Measurements from ENCODE around the gene FILIP1.
"Not testable (repeated sequence)": the region's sequence is repeated elsewhere in the genome, so short reads cannot be mapped to it uniquely, and the experiment has no call there.

FILIP1 gene

GRCh38 chr6:75421316-75422023, 72.1 kb downstream of the FILIP1 start:
- no peak for DNase-seq (ENCODE audit: low read depth in 4 of 4, low spot score in 1 of 4)

GRCh38 chr6:75419980-75420379, 73.6 kb downstream of the FILIP1 start:
- no peak for DNase-seq (ENCODE audit: low read depth in 4 of 4, low spot score in 1 of 4)

GRCh38 chr6:75419416-75419815, 74.2 kb downstream of the FILIP1 start:
- no peak for DNase-seq (ENCODE audit: low read depth in 4 of 4, low spot score in 1 of 4)

GRCh38 chr6:75418233-75418632, 75.4 kb downstream of the FILIP1 start:
- no peak for DNase-seq (ENCODE audit: low read depth in 4 of 4, low spot score in 1 of 4)

- DNase-seq (ENCODE audit: low read depth in 4 of 4, low spot score in 1 of 4) = no peak
Observed at GRCh38 chr6:75416443-75416842, 77.2 kb downstream of the FILIP1 start.

- no peak for DNase-seq (ENCODE audit: low read depth in 4 of 4, low spot score in 1 of 4)
Observed at GRCh38 chr6:75415804-75416203, 77.8 kb downstream of the FILIP1 start.

GRCh38 chr6:75414445-75415021, 79.1 kb downstream of the FILIP1 start:
- no peak for DNase-seq (ENCODE audit: low read depth in 4 of 4, low spot score in 1 of 4)

- no peak for DNase-seq (ENCODE audit: low read depth in 4 of 4, low spot score in 1 of 4)
Observed at GRCh38 chr6:75412969-75413662, 80.5 kb downstream of the FILIP1 start.

GRCh38 chr6:75410564-75410963, 83.0 kb downstream of the FILIP1 start:
- not testable (repeated sequence) for DNase-seq (ENCODE audit: low read depth in 4 of 4, low spot score in 1 of 4)

GRCh38 chr6:75409928-75410327, 83.7 kb downstream of the FILIP1 start:
- no peak for DNase-seq (ENCODE audit: low read depth in 4 of 4, low spot score in 1 of 4)

GRCh38 chr6:75409286-75409685, 84.3 kb downstream of the FILIP1 start:
- DNase-seq (ENCODE audit: low read depth in 4 of 4, low spot score in 1 of 4) = no peak

- no peak for DNase-seq (ENCODE audit: low read depth in 4 of 4, low spot score in 1 of 4)
Observed at GRCh38 chr6:75403563-75404080, 90.0 kb downstream of the FILIP1 start.

- no peak for DNase-seq (ENCODE audit: low read depth in 4 of 4, low spot score in 1 of 4)
Observed at GRCh38 chr6:75402296-75402695, 91.3 kb downstream of the FILIP1 start.

GRCh38 chr6:75397656-75398465, 95.7 kb downstream of the FILIP1 start:
- no peak for DNase-seq (ENCODE audit: low read depth in 4 of 4, low spot score in 1 of 4)

GRCh38 chr6:75397171-75397570, 96.4 kb downstream of the FILIP1 start:
- DNase-seq (ENCODE audit: low read depth in 4 of 4, low spot score in 1 of 4) = no peak

- DNase-seq (ENCODE audit: low read depth in 4 of 4, low spot score in 1 of 4) = no peak
Observed at GRCh38 chr6:75396005-75396800, 97.4 kb downstream of the FILIP1 start.

- DNase-seq (ENCODE audit: low read depth in 4 of 4, low spot score in 1 of 4) = no peak
Observed at GRCh38 chr6:75393806-75394205, 99.8 kb downstream of the FILIP1 start.

GRCh38 chr6:75391276-75391675, 102.3 kb downstream of the FILIP1 start:
- no peak for DNase-seq (ENCODE audit: low read depth in 4 of 4, low spot score in 1 of 4)

- DNase-seq (ENCODE audit: low read depth in 4 of 4, low spot score in 1 of 4) = no peak
Observed at GRCh38 chr6:75386050-75386770, 107.4 kb downstream of the FILIP1 start.

- DNase-seq (ENCODE audit: low read depth in 4 of 4, low spot score in 1 of 4) = no peak
Observed at GRCh38 chr6:75384116-75384515, 109.5 kb downstream of the FILIP1 start.
